MM.1S (cell line): ENCODE results near the gene MEGF6.

Experiments used
- CTCF ChIP-seq: fragments of 300-600 bp; sonication (generic); IDR thresholded peaks from 2 replicates; pipeline ENCODE4 v1.5.1; 2016; ENCODE audit warnings: antibody characterized with exemption, low read length, mixed read lengths
- EZH2 ChIP-seq: fragments of 300-600 bp; sonication (generic); optimal IDR thresholded peaks from 2 replicates; pipeline ENCODE3; 2017; ENCODE audit warnings: low read depth, mild to moderate bottlenecking, antibody characterized with exemption, low read length, mixed read lengths

DNA sequence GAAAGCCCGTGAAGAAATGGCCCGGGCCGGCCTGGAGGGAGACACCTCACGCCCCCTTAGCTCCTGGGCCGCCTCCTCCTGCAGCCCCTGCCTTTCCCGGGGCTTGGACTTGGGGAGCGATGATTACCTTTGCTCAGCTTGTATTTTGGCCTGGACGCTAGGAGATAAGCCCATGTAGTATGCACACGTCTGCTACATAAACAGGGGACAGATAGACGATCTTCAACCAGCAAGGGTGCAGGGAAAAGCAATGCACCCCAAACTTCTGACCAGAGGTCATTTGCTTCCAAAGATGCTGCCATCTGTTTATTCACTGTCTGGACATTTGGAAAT, 41.9 kb upstream of the MEGF6 start:
- no peak for TF ChIP-seq CTCF
- no peak for TF ChIP-seq EZH2
